Liver (tissue), 9 donors: Measurements from ENCODE around the gene MS4A8. TPM values are rescaled to one million over a fixed set of nuclear protein-coding genes. Genes with fewer than 3 reads are reported as not detected.

Experiments used
- DNase-seq: peaks from one replicate; pipeline ENCODE4 v3.0.0-alpha.2; 2017; ENCODE audit warnings: low spot score
- H3K27ac ChIP-seq, 2 donors: one replicate each; pipeline ENCODE4 v1.7.0; 2013; ENCODE audit warnings: inconsistent platforms in 2 of 2, low read length in 2 of 2, control low read depth in 1 of 2, low read depth in 1 of 2, mild to moderate bottlenecking in 1 of 2
- H3K27me3 ChIP-seq, 4 donors: one replicate each; pipeline versions ENCODE4 v1.6.1 to v1.7.0; 2013; ENCODE audit warnings: low read length in 3 of 4, inconsistent platforms in 1 of 4, mild to moderate bottlenecking in 1 of 4, moderate library complexity in 1 of 4; ENCODE audit not compliant: control insufficient read depth in 4 of 4, insufficient read depth in 4 of 4
- H3K36me3 ChIP-seq, 4 donors: one replicate each; pipeline versions ENCODE4 v1.6.1 to v1.7.0; 2013; ENCODE audit warnings: low read length in 3 of 4, mild to moderate bottlenecking in 3 of 4, low read depth in 1 of 4, moderate library complexity in 1 of 4; ENCODE audit not compliant: control insufficient read depth in 4 of 4, insufficient read depth in 3 of 4
- H3K4me1 ChIP-seq, 4 donors: one replicate each; pipeline versions ENCODE4 v1.6.1 to v1.7.0; 2013; ENCODE audit warnings: low read length in 3 of 4, mild to moderate bottlenecking in 3 of 4, moderate library complexity in 1 of 4; ENCODE audit not compliant: control insufficient read depth in 4 of 4, insufficient read depth in 4 of 4
- H3K4me3 ChIP-seq, 3 donors: one replicate each; pipeline versions ENCODE4 v1.6.1 to v1.7.0; 2013; ENCODE audit warnings: low read length in 3 of 3, control low read depth in 1 of 3, low read depth in 1 of 3, mild to moderate bottlenecking in 1 of 3
- H3K9ac ChIP-seq, 2 donors: one replicate each; pipeline ENCODE4 v1.7.0; 2013; ENCODE audit warnings: low read length in 2 of 2, mild to moderate bottlenecking in 2 of 2, moderate library complexity in 2 of 2, control low read depth in 1 of 2, low read depth in 1 of 2
- H3K9me3 ChIP-seq, 4 donors: one replicate each; pipeline versions ENCODE4 v1.6.1 to v1.7.0; 2013; ENCODE audit warnings: low read length in 3 of 4; ENCODE audit not compliant: control insufficient read depth in 4 of 4
- ATF3 ChIP-seq: IDR thresholded peaks from 2 replicates; pipeline ENCODE4 v1.6.1; 2016; ENCODE audit warnings: antibody characterized with exemption
- EGR1 ChIP-seq, 2 donors: IDR thresholded peaks; 2 replicates each; pipeline ENCODE4 v1.6.1; 2016 to 2018; ENCODE audit warnings: antibody characterized with exemption in 2 of 2, low read depth in 2 of 2
- FOXA1 ChIP-seq: IDR thresholded peaks from 2 replicates; pipeline ENCODE4 v1.6.1; 2016; ENCODE audit warnings: antibody characterized with exemption
- FOXA2 ChIP-seq: IDR thresholded peaks from 2 replicates; pipeline ENCODE4 v1.6.1; 2016; ENCODE audit warnings: antibody characterized with exemption
- GABPA ChIP-seq, 2 donors: IDR thresholded peaks in 1 of 2; conservative IDR thresholded peaks in 1 of 2; 2 replicates each; pipeline ENCODE4 v1.6.1; 2016; ENCODE audit warnings: antibody characterized with exemption in 2 of 2, mild to moderate bottlenecking in 1 of 2, moderate library complexity in 1 of 2
- HNF4A ChIP-seq, 2 donors: conservative IDR thresholded peaks; 2 replicates each; pipeline ENCODE4 v1.6.1; 2016; ENCODE audit warnings: antibody characterized with exemption in 2 of 2, mild to moderate bottlenecking in 2 of 2
- HNF4G ChIP-seq: IDR thresholded peaks from 2 replicates; pipeline ENCODE4 v1.6.1; 2016; ENCODE audit warnings: antibody characterized with exemption
- JUND ChIP-seq, 2 donors: IDR thresholded peaks; 2 replicates each; pipeline ENCODE4 v1.6.1; 2016; ENCODE audit warnings: antibody characterized with exemption in 2 of 2
- NR2F2 ChIP-seq: IDR thresholded peaks from 2 replicates; pipeline ENCODE4 v1.6.1; 2016; ENCODE audit warnings: antibody characterized with exemption
- RAD21 ChIP-seq, 2 donors: IDR thresholded peaks; 2 replicates each; pipeline ENCODE4 v1.6.1; 2016; ENCODE audit warnings: antibody characterized with exemption in 2 of 2, mild to moderate bottlenecking in 2 of 2
- REST ChIP-seq: IDR thresholded peaks from 2 replicates; pipeline ENCODE4 v1.6.1; 2016; ENCODE audit warnings: antibody characterized with exemption, mild to moderate bottlenecking
- RXRA ChIP-seq, 2 donors: IDR thresholded peaks; 2 replicates each; pipeline ENCODE4 v1.6.1; 2017 to 2018; ENCODE audit warnings: antibody characterized with exemption in 2 of 2, mild to moderate bottlenecking in 1 of 2
- SP1 ChIP-seq: IDR thresholded peaks from 2 replicates; pipeline ENCODE4 v1.6.1; 2018; ENCODE audit warnings: antibody characterized with exemption, mild to moderate bottlenecking
- TAF1 ChIP-seq: conservative IDR thresholded peaks from 2 replicates; pipeline ENCODE4 v1.6.1; 2016; ENCODE audit warnings: antibody characterized with exemption, mild to moderate bottlenecking
- YY1 ChIP-seq: IDR thresholded peaks from 2 replicates; pipeline ENCODE4 v1.6.1; 2016; ENCODE audit warnings: antibody characterized with exemption, mild to moderate bottlenecking
- WGBS: extraction: QIAGEN DNeasy Blood & Tissue Kit; methylation state at CpG from one replicate; pipeline ENCODE4 v1.1.7; 2013; 5-methylcytosine and 5-hydroxymethylcytosine counted together
- polyA plus RNA-seq, 2 donors: library from polyadenylated mRNA; stranded (reverse) in 1 of 2; unstranded in 1 of 2; fragments of 200-250 nt in 1 of 2; fragments of >200 nt in 1 of 2; fragmentation: Nextera tagmentation in 1 of 2; extraction: Ambion mirVana in 1 of 2; gene quantifications; one replicate each; pipeline versions ENCODE4 v1.2.1 to v1.2.3, GENCODE V29; 2013 to 2015
- total RNA-seq, 2 donors: library from RNA; depleted of rRNA; stranded (reverse); fragments of >200 nt; gene quantifications; one replicate each; pipeline ENCODE4 v1.2.3, GENCODE V29; 2014
- TF ChIP-seq, protein P1 (sequence below): IDR thresholded peaks from 2 replicates; pipeline ENCODE4 v1.6.1; 2016; ENCODE audit warnings: antibody characterized with exemption
- TF ChIP-seq, protein P2 (sequence below): IDR thresholded peaks from 2 replicates; pipeline ENCODE4 v1.6.1; 2016; ENCODE audit warnings: antibody characterized with exemption
- TF ChIP-seq, protein P3 (sequence below): fragments of 150-350 bp; IDR thresholded peaks from 2 replicates; pipeline ENCODE4 v1.5.1; 2017; ENCODE audit warnings: improper control_type of control experiment, low read depth, low read length; ENCODE audit not compliant: missing input control
- donor health status: healthy.
- donor health status: healthy.
- donor health status: healthy.
- donor health status: healthy.
- donor health status: healthy.

Gene MS4A8
- total and polyA plus RNA-seq, 4 donors, result 0.08 TPM; not detected in 3

GRCh38 chr11:60739114-60739513, 39.7 kb downstream of the MS4A8 start (continued):
- TF ChIP-seq FOXA2 (no peak), HNF4G (no peak), FOXA1 (no peak), JUND (IDR thresholded peaks at IDR 0.05) (no peak), EGR1 (IDR thresholded peaks at IDR 0.05; ENCODE audit: low read depth in 2 of 2) (no peak), RXRA (IDR thresholded peaks at IDR 0.05) (no peak)
- TF ChIP-seq, protein P1, sequence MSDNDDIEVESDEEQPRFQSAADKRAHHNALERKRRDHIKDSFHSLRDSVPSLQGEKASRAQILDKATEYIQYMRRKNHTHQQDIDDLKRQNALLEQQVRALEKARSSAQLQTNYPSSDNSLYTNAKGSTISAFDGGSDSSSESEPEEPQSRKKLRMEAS, result no peak

GRCh38 chr11:60740573-60740972, 41.2 kb downstream of the MS4A8 start:
- Histone ChIP-seq H3K9me3 (peaks cover 0 to 7% (median 0%) of the 10 kb centered on the region in 4 donors), H3K27ac (no peak overlapping the region), H3K27me3 (peaks cover 0 to 9% (median 1%) of the 10 kb centered on the region in 4 donors), H3K4me1 (no peaks in the 10 kb centered on the region), H3K9ac (no peak overlapping the region), H3K4me3 (no peak overlapping the region), H3K36me3 (no peaks in the 10 kb centered on the region)
- TF ChIP-seq HNF4A (conservative IDR thresholded peaks at IDR 0.05), result no peak
- TF ChIP-seq FOXA1, result no peak
- no peak for TF ChIP-seq RXRA (IDR thresholded peaks at IDR 0.05)
- no peak for TF ChIP-seq ATF3
- TF ChIP-seq, protein P2, sequence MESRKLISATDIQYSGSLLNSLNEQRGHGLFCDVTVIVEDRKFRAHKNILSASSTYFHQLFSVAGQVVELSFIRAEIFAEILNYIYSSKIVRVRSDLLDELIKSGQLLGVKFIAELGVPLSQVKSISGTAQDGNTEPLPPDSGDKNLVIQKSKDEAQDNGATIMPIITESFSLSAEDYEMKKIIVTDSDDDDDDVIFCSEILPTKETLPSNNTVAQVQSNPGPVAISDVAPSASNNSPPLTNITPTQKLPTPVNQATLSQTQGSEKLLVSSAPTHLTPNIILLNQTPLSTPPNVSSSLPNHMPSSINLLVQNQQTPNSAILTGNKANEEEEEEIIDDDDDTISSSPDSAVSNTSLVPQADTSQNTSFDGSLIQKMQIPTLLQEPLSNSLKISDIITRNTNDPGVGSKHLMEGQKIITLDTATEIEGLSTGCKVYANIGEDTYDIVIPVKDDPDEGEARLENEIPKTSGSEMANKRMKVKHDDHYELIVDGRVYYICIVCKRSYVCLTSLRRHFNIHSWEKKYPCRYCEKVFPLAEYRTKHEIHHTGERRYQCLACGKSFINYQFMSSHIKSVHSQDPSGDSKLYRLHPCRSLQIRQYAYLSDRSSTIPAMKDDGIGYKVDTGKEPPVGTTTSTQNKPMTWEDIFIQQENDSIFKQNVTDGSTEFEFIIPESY, result no peak
- TF ChIP-seq HNF4G, result no peak
- TF ChIP-seq, protein P1, result no peak
- no peak for TF ChIP-seq JUND (IDR thresholded peaks at IDR 0.05)
- DNase-seq, result no peak

GRCh38 chr11:60741421-60741820, 42.0 kb downstream of the MS4A8 start:
- no peak overlapping the region for H3K4me3 ChIP-seq
- no peaks in the 10 kb centered on the region for H3K36me3 ChIP-seq
- no peak overlapping the region for H3K9ac ChIP-seq
- peaks cover 0 to 7% (median 0%) of the 10 kb centered on the region in 4 donors for H3K9me3 ChIP-seq
- 79% methylated on average over 3 of the region's 3 CpGs for WGBS
- peaks cover 0 to 6% (median 1%) of the 10 kb centered on the region in 4 donors for H3K27me3 ChIP-seq
- no peaks in the 10 kb centered on the region for H3K4me1 ChIP-seq
- no peak for DNase-seq
- TF ChIP-seq, protein P2, result no peak
- TF ChIP-seq YY1, result no peak
- no peak for TF ChIP-seq SP1
- TF ChIP-seq RAD21 (IDR thresholded peaks at IDR 0.05), result no peak
- TF ChIP-seq ATF3, result no peak
- no peak for TF ChIP-seq FOXA2
- no peak for TF ChIP-seq HNF4G
- TF ChIP-seq NR2F2, result no peak
- TF ChIP-seq JUND (IDR thresholded peaks at IDR 0.05), result no peak
- TF ChIP-seq EGR1 (IDR thresholded peaks at IDR 0.05; ENCODE audit: low read depth in 2 of 2), result no peak
- TF ChIP-seq, protein P3, sequence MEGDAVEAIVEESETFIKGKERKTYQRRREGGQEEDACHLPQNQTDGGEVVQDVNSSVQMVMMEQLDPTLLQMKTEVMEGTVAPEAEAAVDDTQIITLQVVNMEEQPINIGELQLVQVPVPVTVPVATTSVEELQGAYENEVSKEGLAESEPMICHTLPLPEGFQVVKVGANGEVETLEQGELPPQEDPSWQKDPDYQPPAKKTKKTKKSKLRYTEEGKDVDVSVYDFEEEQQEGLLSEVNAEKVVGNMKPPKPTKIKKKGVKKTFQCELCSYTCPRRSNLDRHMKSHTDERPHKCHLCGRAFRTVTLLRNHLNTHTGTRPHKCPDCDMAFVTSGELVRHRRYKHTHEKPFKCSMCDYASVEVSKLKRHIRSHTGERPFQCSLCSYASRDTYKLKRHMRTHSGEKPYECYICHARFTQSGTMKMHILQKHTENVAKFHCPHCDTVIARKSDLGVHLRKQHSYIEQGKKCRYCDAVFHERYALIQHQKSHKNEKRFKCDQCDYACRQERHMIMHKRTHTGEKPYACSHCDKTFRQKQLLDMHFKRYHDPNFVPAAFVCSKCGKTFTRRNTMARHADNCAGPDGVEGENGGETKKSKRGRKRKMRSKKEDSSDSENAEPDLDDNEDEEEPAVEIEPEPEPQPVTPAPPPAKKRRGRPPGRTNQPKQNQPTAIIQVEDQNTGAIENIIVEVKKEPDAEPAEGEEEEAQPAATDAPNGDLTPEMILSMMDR, result no peak
- TF ChIP-seq HNF4A (conservative IDR thresholded peaks at IDR 0.05), result no peak
- TF ChIP-seq, protein P1, result no peak
- TF ChIP-seq FOXA1, result no peak
- no peak for TF ChIP-seq GABPA (IDR thresholded peaks at IDR 0.05 in 1 of 2, conservative IDR thresholded peaks at IDR 0.05 in 1 of 2)
- no peak for TF ChIP-seq TAF1
- no peak for TF ChIP-seq RXRA (IDR thresholded peaks at IDR 0.05)
- TF ChIP-seq REST, result no peak
- H3K27ac ChIP-seq, result no peak overlapping the region
